Measurements from ENCODE around the gene TST. TPM values are rescaled to one million over a fixed set of nuclear protein-coding genes. Genes with fewer than 3 reads are reported as not detected.

Gene TST
- total RNA-seq, 3 donors from 2014 or later (not counting 1 experiment from before 2014, with no cell fraction given) = 3.1 to 4.9 (median 4.3) TPM

DNA sequence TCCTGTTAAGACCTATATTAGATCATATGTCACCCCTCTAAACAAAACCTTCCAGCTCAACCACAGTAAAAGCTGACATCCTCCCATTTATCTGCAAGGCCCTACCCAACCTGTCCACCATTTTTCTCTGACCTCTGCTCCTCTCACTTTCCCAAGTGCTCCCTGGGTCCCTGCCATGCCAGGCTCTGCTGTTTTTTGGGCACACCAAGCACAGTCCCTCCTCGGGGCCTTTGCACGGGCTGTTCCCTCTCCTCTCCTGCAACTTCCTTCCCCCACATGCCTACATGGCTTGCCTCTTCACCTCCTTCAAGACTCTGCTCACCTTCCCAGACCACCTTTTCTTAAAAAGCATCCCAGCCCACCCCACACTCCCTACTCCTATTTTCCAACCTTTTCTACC, 9.8 kb downstream of the TST start:
- intact Hi-C loops (cut with micrococcal nuclease) = no loop called here
- Mint-ChIP-seq H3K27me3 (ENCODE audit: low read depth in 2 of 2) (peaks cover 17 to 32% of the 10 kb centered on the region in 2 donors), H3K4me1 (no peaks in the 10 kb centered on the region), H3K27ac (no peak overlapping the region), H3K36me3 (no peaks in the 10 kb centered on the region), H3K4me3 (no peak overlapping the region), H3K9me3 (no peaks in the 10 kb centered on the region)
- no peak for ATAC-seq
- Histone ChIP-seq H3K4me3 (ENCODE audit: low read length) (no peak overlapping the region), H3K4me1 (ENCODE audit: control insufficient read depth, insufficient read depth, low read length) (no peaks in the 10 kb centered on the region), H3K27me3 (ENCODE audit: control insufficient read depth, insufficient read depth, low read length) (no peaks in the 10 kb centered on the region), H3K36me3 (ENCODE audit: control insufficient read depth, insufficient read depth, low read length) (no peaks in the 10 kb centered on the region), H3K9me3 (ENCODE audit: control insufficient read depth, insufficient read depth, low read length) (no peaks in the 10 kb centered on the region), H3K27ac (ENCODE audit: low read length) (no peak overlapping the region)
- 65% methylated on average over 2 of the region's 2 CpGs for WGBS (ENCODE audit: insufficient coverage)
- DNase-seq = no peak
- TF ChIP-seq, protein P1, sequence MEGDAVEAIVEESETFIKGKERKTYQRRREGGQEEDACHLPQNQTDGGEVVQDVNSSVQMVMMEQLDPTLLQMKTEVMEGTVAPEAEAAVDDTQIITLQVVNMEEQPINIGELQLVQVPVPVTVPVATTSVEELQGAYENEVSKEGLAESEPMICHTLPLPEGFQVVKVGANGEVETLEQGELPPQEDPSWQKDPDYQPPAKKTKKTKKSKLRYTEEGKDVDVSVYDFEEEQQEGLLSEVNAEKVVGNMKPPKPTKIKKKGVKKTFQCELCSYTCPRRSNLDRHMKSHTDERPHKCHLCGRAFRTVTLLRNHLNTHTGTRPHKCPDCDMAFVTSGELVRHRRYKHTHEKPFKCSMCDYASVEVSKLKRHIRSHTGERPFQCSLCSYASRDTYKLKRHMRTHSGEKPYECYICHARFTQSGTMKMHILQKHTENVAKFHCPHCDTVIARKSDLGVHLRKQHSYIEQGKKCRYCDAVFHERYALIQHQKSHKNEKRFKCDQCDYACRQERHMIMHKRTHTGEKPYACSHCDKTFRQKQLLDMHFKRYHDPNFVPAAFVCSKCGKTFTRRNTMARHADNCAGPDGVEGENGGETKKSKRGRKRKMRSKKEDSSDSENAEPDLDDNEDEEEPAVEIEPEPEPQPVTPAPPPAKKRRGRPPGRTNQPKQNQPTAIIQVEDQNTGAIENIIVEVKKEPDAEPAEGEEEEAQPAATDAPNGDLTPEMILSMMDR (IDR thresholded peaks at IDR 0.05) = no peak

DNA sequence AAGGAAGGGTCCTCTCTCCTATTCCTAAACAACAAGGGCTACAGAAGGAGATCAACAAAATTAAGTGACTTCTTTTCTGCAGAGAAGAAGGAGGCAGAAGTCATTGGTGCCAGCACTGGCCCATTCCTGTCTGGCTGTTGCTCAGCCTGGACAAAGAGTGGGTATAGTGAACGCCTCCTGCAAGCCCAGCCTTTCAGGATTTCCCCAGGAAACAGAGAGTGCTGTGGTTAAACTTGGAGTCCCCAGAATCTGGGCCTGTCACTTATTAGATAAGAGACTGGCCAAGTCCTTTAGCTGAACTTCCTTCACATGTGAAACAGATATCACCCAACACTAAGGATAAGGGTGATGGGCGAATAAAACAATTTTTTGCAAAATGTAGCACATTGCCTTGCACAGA, 10.9 kb downstream of the TST start:
- H3K4me1 ChIP-seq (ENCODE audit: control insufficient read depth, insufficient read depth, low read length) = no peaks in the 10 kb centered on the region
- H3K9me3 Mint-ChIP-seq = no peaks in the 10 kb centered on the region
- WGBS (ENCODE audit: insufficient coverage) = 35% methylated on average over 2 of the region's 2 CpGs
- no peak overlapping the region for H3K27ac Mint-ChIP-seq
- no peak overlapping the region for H3K4me3 ChIP-seq (ENCODE audit: low read length)
- no peaks in the 10 kb centered on the region for H3K9me3 ChIP-seq (ENCODE audit: control insufficient read depth, insufficient read depth, low read length)
- peaks cover 19 to 32% of the 10 kb centered on the region in 2 donors for H3K27me3 Mint-ChIP-seq (ENCODE audit: low read depth in 2 of 2)
- H3K36me3 Mint-ChIP-seq = no peaks in the 10 kb centered on the region
- ATAC-seq (no peak), DNase-seq (no peak)
- no peak overlapping the region for H3K4me3 Mint-ChIP-seq
- TF ChIP-seq, protein P1 (IDR thresholded peaks at IDR 0.05) = no peak
- H3K36me3 ChIP-seq (ENCODE audit: control insufficient read depth, insufficient read depth, low read length) = no peaks in the 10 kb centered on the region
- no peak overlapping the region for H3K27ac ChIP-seq (ENCODE audit: low read length)
- intact Hi-C loops (cut with micrococcal nuclease) = no loop called here
- no peaks in the 10 kb centered on the region for H3K27me3 ChIP-seq (ENCODE audit: control insufficient read depth, insufficient read depth, low read length)
- no peaks in the 10 kb centered on the region for H3K4me1 Mint-ChIP-seq

DNA sequence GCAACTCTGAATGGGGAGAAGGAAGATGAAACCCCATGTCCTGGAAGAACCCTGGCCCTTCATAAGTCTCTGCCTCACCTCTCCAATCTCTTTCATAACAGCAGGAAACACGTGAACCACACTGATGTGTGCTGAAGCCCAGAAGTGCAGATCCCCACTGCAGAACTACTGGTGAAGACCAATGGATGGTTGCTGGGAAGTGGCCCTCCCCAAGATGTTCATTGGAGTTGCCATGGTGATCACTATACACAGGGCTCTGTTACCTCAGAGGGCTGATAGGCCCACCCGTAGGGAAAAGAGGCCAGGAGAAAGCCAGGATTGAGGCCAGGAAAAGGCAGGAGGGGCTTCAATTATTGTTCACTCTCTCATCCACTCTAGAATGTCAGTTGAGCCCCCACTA, 11.6 kb downstream of the TST start:
- ATAC-seq (no peak), DNase-seq (no peak)
- H3K4me1 ChIP-seq (ENCODE audit: control insufficient read depth, insufficient read depth, low read length) = no peaks in the 10 kb centered on the region
- intact Hi-C loops (cut with micrococcal nuclease) = no loop called here
- WGBS (ENCODE audit: insufficient coverage) = 20% methylated on average over 2 of the region's 2 CpGs
- H3K9me3 Mint-ChIP-seq = no peaks in the 10 kb centered on the region
- H3K36me3 Mint-ChIP-seq = no peaks in the 10 kb centered on the region
- H3K4me3 ChIP-seq (ENCODE audit: low read length) = no peak overlapping the region
- H3K27me3 Mint-ChIP-seq (ENCODE audit: low read depth in 2 of 2) = peaks cover 24 to 32% of the 10 kb centered on the region in 2 donors
- no peak overlapping the region for H3K4me3 Mint-ChIP-seq
- no peaks in the 10 kb centered on the region for H3K36me3 ChIP-seq (ENCODE audit: control insufficient read depth, insufficient read depth, low read length)
- no peaks in the 10 kb centered on the region for H3K4me1 Mint-ChIP-seq
- no peak overlapping the region for H3K27ac ChIP-seq (ENCODE audit: low read length)
- H3K27me3 ChIP-seq (ENCODE audit: control insufficient read depth, insufficient read depth, low read length) = no peaks in the 10 kb centered on the region
- no peak overlapping the region for H3K27ac Mint-ChIP-seq
- TF ChIP-seq, protein P1 (IDR thresholded peaks at IDR 0.05) = no peak
- no peaks in the 10 kb centered on the region for H3K9me3 ChIP-seq (ENCODE audit: control insufficient read depth, insufficient read depth, low read length)

DNA sequence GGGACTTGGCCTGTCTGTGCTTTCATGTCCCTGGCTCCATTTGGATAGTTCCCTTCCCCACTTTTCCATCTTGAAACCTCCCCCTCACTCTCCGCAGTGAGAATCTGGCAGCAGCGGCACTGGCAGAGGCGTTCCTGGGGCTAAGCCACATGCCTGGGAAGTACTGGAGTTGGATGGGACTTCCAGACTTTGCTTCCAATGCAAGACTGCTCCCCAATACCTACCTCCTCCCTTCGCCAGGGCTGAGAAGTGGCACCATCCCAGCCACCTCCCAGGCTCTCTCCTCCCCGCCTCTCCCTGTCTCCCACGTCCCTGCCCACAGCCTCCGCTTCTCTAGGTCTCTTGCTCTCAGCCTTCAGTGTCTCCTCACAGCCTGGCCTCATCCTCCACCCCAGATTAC, 16.6 kb downstream of the TST start:
- no peaks in the 10 kb centered on the region for H3K4me1 ChIP-seq (ENCODE audit: control insufficient read depth, insufficient read depth, low read length)
- H3K27me3 ChIP-seq (ENCODE audit: control insufficient read depth, insufficient read depth, low read length) = no peaks in the 10 kb centered on the region
- TF ChIP-seq, protein P1 (IDR thresholded peaks at IDR 0.05) = no peak
- no peaks in the 10 kb centered on the region for H3K4me1 Mint-ChIP-seq
- H3K27ac ChIP-seq (ENCODE audit: low read length) = no peak overlapping the region
- DNase-seq (no peak), ATAC-seq (no peak)
- H3K27ac Mint-ChIP-seq = no peak overlapping the region
- H3K36me3 Mint-ChIP-seq = no peaks in the 10 kb centered on the region
- H3K36me3 ChIP-seq (ENCODE audit: control insufficient read depth, insufficient read depth, low read length) = no peaks in the 10 kb centered on the region
- no peak overlapping the region for H3K4me3 ChIP-seq (ENCODE audit: low read length)
- peaks cover 20 to 23% of the 10 kb centered on the region in 2 donors for H3K27me3 Mint-ChIP-seq (ENCODE audit: low read depth in 2 of 2)
- 89% methylated on average over 7 of the region's 7 CpGs for WGBS (ENCODE audit: insufficient coverage)
- intact Hi-C loops (cut with micrococcal nuclease) = no loop called here
- no peaks in the 10 kb centered on the region for H3K9me3 Mint-ChIP-seq
- H3K9me3 ChIP-seq (ENCODE audit: control insufficient read depth, insufficient read depth, low read length) = no peaks in the 10 kb centered on the region
- H3K4me3 Mint-ChIP-seq = no peak overlapping the region
